Mucosa of rectum (tissue), 2 donors: ENCODE measurements around the gene GCLC.

Experiments
- H3K27ac ChIP-seq, 2 donors: one replicate each; pipeline ENCODE4 v1.7.0; 2013; ENCODE audit warnings: inconsistent platforms in 2 of 2, low read depth in 2 of 2, low read length in 2 of 2
- H3K27me3 ChIP-seq, 2 donors: one replicate each; pipeline ENCODE4 v1.7.0; 2013; ENCODE audit warnings: low read length in 2 of 2; ENCODE audit not compliant: control insufficient read depth in 2 of 2, insufficient read depth in 2 of 2
- H3K36me3 ChIP-seq, 2 donors: one replicate each; pipeline ENCODE4 v1.7.0; 2013; ENCODE audit warnings: low read length in 2 of 2; ENCODE audit not compliant: control insufficient read depth in 2 of 2, insufficient read depth in 2 of 2
- H3K4me1 ChIP-seq, 2 donors: one replicate each; pipeline ENCODE4 v1.7.0; 2013; ENCODE audit warnings: low read length in 2 of 2, mild to moderate bottlenecking in 1 of 2; ENCODE audit not compliant: control insufficient read depth in 2 of 2, insufficient read depth in 2 of 2
- H3K4me3 ChIP-seq, 2 donors: one replicate each; pipeline ENCODE4 v1.7.0; 2013; ENCODE audit warnings: low read length in 2 of 2
- H3K9ac ChIP-seq, 2 donors: one replicate each; pipeline ENCODE4 v1.7.0; 2013; ENCODE audit warnings: low read length in 2 of 2, low read depth in 1 of 2, mild to moderate bottlenecking in 1 of 2
- H3K9me3 ChIP-seq, 2 donors: one replicate each; pipeline ENCODE4 v1.7.0; 2013; ENCODE audit warnings: low read length in 2 of 2; ENCODE audit not compliant: control insufficient read depth in 2 of 2
- donor health status: healthy.
- donor health status: Normal muscosa, but diverticular disease.

Gene GCLC

DNA sequence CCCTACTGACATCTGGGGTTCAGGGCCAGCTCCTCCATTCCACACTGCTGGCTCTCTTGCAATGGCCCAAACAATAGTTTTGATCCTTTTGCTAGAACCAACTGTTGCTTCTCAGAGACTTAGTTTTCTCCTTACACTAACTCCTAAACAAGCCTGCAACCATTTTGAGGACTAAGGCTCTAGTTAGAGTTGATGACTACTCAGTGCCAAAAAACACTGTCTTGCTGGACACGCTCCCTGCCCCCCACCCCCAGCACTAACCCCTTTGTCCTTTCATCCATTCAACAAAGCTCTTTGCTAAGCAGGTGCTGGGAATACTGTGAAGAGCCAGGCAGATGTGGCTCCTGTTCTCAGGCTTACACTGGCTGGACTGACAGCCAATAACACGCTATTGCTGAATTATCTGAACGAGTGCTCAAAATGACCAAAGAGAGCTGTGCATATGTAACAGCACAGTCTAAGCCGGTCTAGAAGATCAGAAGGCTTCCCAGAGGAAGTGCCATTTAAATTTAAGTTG, 17.6 kb downstream of the GCLC start:
- H3K9me3 ChIP-seq: no peaks in the 10 kb centered on the region
- H3K9ac ChIP-seq: no peak overlapping the region
- H3K27me3 ChIP-seq: no peaks in the 10 kb centered on the region
- no peak overlapping the region for H3K27ac ChIP-seq
- H3K36me3 ChIP-seq: no peaks in the 10 kb centered on the region
- peaks cover 6% of the 10 kb centered on the region in 2 donors for H3K4me1 ChIP-seq
- H3K4me3 ChIP-seq: no peak overlapping the region

DNA sequence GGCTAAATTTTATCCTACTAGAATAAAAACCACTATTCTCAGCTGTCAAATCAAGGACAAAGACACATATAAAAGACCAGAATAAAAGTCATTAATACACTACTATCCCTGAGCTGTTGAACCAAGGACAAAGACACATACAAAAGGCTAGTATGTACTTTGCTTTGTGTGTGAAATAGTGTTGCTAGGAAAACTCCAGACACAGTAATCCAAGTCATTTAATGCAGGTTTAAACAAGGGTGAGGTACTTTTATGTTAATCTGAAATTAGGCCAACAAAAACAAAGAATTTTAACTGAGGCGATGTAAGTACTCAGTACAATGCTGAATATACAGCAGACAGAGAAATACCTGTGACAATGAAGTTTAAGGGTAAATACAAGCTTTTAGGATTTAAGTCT, 18.9 kb downstream of the GCLC start:
- Histone ChIP-seq H3K27me3 (no peaks in the 10 kb centered on the region), H3K9me3 (no peaks in the 10 kb centered on the region), H3K27ac (no peak overlapping the region), H3K36me3 (no peaks in the 10 kb centered on the region), H3K9ac (no peak overlapping the region), H3K4me1 (peaks cover 6% of the 10 kb centered on the region in 2 donors), H3K4me3 (no peak overlapping the region)

DNA sequence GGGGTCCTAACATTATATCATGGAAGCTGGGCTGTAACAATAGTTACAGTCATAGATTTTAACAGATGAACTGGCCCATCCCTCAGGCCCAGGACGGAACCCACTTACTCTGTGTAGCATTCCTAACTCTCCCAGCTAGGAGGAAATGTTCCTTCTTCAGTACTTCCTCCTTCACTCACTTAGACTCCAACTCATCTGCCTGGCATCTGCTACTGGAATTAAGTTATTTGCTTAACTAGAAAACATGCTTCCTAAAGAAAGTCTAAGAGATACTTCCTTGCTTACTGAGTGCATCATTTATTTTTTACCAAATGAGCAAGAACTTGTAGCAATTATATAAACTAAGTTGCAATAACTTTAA, 20.5 kb downstream of the GCLC start:
- Histone ChIP-seq H3K4me3 (no peak overlapping the region), H3K27ac (peak overlapping the region in 1 of 2 donors; percentile 11), H3K36me3 (peaks cover 7 to 9% of the 10 kb centered on the region in 2 donors), H3K9me3 (no peaks in the 10 kb centered on the region), H3K9ac (no peak overlapping the region), H3K4me1 (peaks cover 6% of the 10 kb centered on the region in 2 donors), H3K27me3 (no peaks in the 10 kb centered on the region)

DNA sequence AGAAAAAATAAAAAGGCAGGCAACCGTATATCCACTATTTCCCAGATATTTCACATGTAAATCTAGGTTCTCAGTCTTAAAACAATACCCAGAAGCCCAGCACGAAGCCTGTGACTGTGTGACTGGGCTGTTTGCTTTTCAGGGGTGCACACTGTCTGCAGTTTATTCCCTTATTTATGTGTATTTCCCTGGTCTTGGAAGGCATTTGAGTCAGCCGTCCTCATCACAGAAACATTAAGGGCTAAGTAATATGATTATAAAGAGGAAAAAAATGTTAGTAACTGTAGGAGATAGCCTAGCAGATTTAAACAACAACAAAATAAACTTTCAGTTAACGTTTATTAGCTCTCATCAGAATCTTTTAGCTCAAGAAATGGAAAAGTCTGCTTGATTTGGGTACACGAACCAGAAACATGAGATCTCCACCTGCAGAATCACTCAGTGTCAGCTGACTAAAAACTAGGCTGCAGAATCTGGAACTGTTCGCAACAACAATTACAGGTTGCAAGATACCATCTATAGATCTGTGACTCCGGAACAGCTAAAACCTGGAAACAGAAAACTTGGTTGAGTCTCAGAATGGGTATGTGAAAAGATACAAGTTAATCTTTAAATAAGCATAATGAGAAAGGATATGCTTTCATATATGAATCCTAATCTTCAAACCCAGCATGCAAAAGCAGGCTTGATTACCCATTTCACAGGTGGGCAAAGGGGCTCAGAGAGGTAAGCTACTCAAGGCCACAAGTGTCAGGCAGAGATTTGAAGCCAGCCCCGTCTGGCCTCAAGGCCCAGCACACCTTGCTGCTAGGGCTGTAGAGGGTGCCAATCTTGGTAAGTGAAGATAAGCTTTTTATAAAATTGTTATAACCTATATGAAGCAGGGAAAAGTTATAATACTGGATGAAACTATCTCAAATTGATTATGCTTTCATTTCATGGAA, 21.1 kb downstream of the GCLC start:
- H3K27ac ChIP-seq: peak overlapping the region in 1 of 2 donors; percentile 11
- peaks cover 7 to 9% of the 10 kb centered on the region in 2 donors for H3K36me3 ChIP-seq
- no peaks in the 10 kb centered on the region for H3K9me3 ChIP-seq
- peaks cover 6% of the 10 kb centered on the region in 2 donors for H3K4me1 ChIP-seq
- no peaks in the 10 kb centered on the region for H3K27me3 ChIP-seq
- no peak overlapping the region for H3K9ac ChIP-seq
- no peak overlapping the region for H3K4me3 ChIP-seq

DNA sequence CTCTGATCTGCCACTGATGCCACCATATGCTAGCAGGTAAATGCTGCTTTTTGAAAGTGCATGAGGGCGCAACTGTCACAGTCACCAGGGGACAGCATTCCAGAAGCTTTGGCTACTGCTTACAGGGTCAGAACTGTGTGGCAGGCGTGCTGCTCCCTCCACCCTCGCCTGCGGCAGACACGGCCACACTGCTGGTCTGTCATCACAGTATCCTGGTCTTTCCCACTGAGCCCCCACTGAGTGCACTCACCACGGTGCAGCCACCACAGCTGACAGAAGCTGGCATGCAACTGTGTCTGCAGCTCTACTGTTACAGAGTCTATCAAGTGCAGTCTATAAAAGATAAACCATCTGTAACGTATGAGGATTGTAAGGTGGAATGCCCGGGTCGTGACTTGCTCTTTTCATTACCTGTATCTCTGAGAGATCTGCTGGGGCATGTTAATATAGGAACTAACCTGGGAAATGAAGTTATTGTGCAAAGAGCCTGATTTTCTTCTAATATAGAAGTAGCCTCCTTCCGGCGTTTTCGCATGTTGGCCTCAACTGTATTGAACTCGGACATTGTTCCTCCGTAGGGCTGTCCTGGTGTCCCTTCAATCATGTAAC, 24.5 kb downstream of the GCLC start:
- Histone ChIP-seq H3K4me1 (peaks cover 3% of the 10 kb centered on the region in 2 donors), H3K27ac (no peak overlapping the region), H3K36me3 (peaks cover 7 to 18% of the 10 kb centered on the region in 2 donors)

DNA sequence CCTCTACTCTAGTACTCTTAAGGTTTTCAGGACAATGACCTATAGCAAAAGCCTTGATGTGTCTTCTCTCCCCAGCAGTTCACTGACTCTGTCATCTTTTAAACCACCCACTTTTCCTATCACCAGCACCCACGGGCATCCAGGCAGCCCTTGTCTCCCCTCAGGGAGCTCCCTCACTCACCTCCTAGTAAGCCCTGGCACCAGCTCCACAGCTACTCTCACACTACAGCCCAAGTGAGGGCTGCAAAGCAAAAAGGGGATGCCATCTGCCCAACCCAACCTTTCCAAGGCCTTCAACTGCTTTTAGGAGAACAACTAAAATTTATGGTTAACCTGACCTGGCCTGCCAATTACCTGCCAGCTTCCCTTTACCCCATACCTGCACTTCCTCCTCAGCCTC, 26.0 kb downstream of the GCLC start:
- H3K9ac ChIP-seq: no peak overlapping the region
- no peaks in the 10 kb centered on the region for H3K9me3 ChIP-seq
- no peaks in the 10 kb centered on the region for H3K27me3 ChIP-seq
- peaks cover 15 to 19% of the 10 kb centered on the region in 2 donors for H3K36me3 ChIP-seq
- H3K4me3 ChIP-seq: no peak overlapping the region
- peaks cover under 1 to 1% of the 10 kb centered on the region in 2 donors for H3K4me1 ChIP-seq
- no peak overlapping the region for H3K27ac ChIP-seq

More for the DNA sequence above, 24.5 kb downstream of the GCLC start:
- no peaks in the 10 kb centered on the region for H3K27me3 ChIP-seq
- H3K9me3 ChIP-seq: no peaks in the 10 kb centered on the region
- H3K4me3 ChIP-seq: no peak overlapping the region
- no peak overlapping the region for H3K9ac ChIP-seq

DNA sequence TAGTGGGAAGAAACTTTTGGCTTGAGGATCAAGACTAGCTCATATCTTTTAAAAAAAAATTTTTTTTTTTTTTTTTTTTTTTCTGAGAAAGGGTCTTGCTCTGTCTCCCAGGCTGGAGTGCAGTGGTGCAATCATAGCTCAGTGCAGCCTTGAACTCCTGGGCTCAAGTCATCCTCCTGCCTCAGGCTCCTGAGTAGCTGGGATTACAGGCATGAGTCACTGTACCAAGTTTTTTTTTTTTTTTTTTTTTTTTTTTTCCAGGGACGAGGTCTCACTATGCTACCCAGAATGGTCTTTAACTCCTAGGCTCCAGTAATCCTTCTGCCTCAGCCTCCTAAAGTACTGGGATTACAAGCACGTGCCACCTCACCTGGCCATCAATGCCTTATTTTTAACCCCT, 27.9 kb downstream of the GCLC start:
- H3K9me3 ChIP-seq: no peaks in the 10 kb centered on the region
- H3K36me3 ChIP-seq: peaks cover 19 to 20% of the 10 kb centered on the region in 2 donors
- H3K9ac ChIP-seq: no peak overlapping the region
- H3K4me1 ChIP-seq: peaks cover 7% of the 10 kb centered on the region in 2 donors
- H3K27ac ChIP-seq: no peak overlapping the region
- no peak overlapping the region for H3K4me3 ChIP-seq
- H3K27me3 ChIP-seq: no peaks in the 10 kb centered on the region

DNA sequence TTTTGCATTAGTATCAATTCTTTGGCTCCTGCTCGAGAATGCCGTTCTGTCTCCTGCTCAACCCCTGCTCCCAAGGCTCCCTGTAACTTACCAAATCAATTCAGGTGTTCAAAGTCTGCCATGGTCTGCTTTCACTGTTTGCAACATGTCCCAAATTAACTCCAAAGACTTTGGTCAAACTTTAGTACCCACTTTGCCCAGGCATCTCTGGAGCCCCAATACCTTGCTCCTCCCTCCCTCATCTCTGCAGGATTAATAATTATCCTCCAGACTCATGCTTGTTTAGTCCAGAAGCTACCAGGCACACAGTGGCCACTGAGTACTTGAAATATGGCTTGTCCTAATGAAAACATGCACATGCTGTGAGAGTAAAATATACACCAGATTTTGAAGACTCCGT, 30.2 kb downstream of the GCLC start:
- no peak overlapping the region for H3K27ac ChIP-seq
- peaks cover 11 to 19% of the 10 kb centered on the region in 2 donors for H3K36me3 ChIP-seq
- H3K4me3 ChIP-seq: no peak overlapping the region
- peaks cover 7% of the 10 kb centered on the region in 2 donors for H3K4me1 ChIP-seq
- no peaks in the 10 kb centered on the region for H3K9me3 ChIP-seq
- H3K9ac ChIP-seq: no peak overlapping the region
- no peaks in the 10 kb centered on the region for H3K27me3 ChIP-seq

DNA sequence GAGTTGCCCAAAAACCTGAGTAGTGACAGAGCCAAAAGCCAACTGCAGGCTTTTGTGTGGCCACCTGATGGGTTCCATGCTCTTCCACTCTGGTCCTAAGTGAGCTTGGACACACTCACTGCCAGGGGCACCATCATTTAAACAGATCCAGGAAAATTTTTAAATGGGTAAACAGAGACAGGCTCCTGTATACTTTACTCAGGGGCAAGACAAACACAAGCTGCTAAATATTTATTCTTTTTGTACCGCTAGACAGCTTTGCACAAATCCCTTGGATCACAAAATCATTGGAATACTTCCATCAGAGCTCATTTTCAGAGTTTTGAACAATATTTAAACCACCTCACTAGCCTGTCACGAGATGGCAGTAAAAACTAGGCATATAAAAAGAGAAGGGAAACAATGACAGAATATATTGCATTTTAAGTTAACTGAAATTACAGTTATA, 31.4 kb downstream of the GCLC start:
- Histone ChIP-seq H3K36me3 (peaks cover 10 to 22% of the 10 kb centered on the region in 2 donors), H3K27ac (no peak overlapping the region), H3K27me3 (no peaks in the 10 kb centered on the region), H3K4me1 (peaks cover 7% of the 10 kb centered on the region in 2 donors), H3K4me3 (no peak overlapping the region), H3K9me3 (no peaks in the 10 kb centered on the region), H3K9ac (no peak overlapping the region)

DNA sequence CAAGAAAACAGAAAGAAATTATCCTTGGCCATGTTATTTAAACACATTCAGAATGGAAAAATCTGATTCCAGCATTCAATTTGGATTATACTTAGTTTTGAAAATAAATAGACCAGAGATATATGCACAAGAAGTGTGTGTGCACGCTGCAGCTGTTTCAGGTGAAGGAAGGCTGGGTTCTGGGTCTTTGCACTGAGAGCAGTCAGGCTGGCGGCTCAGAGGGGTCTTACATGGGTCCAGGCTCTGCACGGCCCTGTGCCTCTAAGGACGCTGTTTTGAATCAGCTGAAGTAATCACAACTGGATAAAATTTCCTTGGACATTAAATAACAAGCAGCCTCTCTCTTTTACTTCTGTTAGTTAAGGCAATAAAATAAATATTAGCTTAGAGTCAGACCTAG, 31.8 kb downstream of the GCLC start:
- no peaks in the 10 kb centered on the region for H3K27me3 ChIP-seq
- no peak overlapping the region for H3K27ac ChIP-seq
- no peak overlapping the region for H3K9ac ChIP-seq
- H3K4me3 ChIP-seq: no peak overlapping the region
- H3K36me3 ChIP-seq: peaks cover 10 to 24% of the 10 kb centered on the region in 2 donors
- H3K4me1 ChIP-seq: peaks cover 7% of the 10 kb centered on the region in 2 donors
- H3K9me3 ChIP-seq: no peaks in the 10 kb centered on the region
